Tongue (tissue), 2 donors: Measurements from ENCODE around the gene INTS3. TPM values are rescaled to one million over a fixed set of nuclear protein-coding genes. Genes with fewer than 3 reads are reported as not detected.
A peak's percentile ranks its signal among the peaks of the same experiment; 100 is the strongest.
"Not testable (repeated sequence)": the region's sequence is repeated elsewhere in the genome, so short reads cannot be mapped to it uniquely, and the experiment has no call there.

Source experiments
- DNase-seq: peaks from one replicate; pipeline ENCODE4 v3.0.0-alpha.2; 2015
- total RNA-seq: library from RNA; depleted of rRNA; stranded (reverse); fragments of >200 nt; gene quantifications from one replicate; pipeline ENCODE4 v1.2.3, GENCODE V29; 2014

The INTS3 gene
- total RNA-seq, 1 donor from 2014 or later = 34.9 TPM

DNA sequence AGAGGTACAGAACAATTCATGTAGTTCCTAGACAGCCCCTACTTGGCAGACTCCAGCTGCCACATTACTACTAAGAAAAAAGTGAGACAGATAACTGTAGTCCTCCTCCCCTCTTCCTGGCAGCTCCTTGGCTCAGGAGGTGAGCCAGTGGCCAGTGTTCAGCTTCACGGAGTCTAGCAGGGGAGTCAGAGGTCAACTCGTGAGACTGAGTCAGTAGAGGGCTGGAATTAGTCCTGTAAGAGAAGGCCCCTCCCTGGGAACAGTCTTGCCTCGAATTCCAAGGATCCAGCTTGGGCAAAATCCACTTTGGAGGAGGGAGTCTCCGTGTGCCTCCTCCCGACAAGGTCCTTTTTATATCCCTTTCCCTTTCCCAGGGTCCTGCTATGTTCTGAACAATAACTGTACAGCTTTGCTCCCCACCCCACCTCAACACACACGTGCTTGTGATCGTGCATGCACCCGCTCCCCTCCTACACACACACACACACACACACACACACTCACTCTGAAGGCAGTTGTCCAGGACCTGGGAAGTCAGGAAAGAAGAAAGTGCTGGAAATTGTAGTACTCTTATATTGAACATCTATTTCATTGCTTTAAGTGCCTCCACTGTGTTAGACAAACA, 24.8 kb downstream of the INTS3 start:
- DNase-seq = no peak

DNA sequence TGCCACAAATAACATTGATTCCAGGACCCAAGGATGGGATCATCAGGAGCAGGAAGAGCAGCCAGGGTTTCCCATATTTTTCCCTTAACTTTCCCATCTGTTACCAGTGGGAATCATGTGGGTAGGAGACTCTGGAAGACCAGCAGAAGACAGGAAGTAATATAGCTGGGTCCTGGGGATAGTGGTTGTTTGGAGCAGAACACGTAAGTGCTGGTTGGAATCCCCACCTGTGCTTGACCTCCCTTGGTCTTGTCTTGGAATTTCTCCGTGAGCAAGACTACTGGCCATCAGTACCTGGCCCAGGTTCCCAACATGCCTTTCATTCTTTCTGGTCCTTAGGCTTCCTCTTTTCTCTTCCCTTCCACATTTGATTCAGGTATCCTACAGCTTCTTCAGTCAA, 26.4 kb downstream of the INTS3 start:
- no peak for DNase-seq

DNA sequence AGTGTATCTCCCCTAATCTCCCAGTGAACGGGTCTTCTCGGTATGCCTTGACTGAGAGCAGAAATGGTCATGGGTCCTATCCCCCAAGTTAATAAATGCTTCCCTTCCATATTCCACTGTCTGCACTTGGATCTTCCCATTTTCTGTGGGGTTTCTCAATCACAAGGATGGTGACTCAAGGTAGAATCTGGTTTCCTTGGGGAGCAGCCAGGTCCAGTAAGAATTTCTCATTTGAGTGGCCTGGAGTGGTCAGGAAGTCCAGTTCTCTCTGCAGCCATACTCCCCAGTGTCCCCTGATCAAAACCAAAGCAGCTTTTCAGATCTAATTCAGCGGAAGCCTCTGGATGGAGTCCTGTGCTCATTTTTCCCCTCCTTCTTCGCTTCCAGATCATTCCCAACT, 32.6 kb downstream of the INTS3 start:
- DNase-seq = no peak

DNA sequence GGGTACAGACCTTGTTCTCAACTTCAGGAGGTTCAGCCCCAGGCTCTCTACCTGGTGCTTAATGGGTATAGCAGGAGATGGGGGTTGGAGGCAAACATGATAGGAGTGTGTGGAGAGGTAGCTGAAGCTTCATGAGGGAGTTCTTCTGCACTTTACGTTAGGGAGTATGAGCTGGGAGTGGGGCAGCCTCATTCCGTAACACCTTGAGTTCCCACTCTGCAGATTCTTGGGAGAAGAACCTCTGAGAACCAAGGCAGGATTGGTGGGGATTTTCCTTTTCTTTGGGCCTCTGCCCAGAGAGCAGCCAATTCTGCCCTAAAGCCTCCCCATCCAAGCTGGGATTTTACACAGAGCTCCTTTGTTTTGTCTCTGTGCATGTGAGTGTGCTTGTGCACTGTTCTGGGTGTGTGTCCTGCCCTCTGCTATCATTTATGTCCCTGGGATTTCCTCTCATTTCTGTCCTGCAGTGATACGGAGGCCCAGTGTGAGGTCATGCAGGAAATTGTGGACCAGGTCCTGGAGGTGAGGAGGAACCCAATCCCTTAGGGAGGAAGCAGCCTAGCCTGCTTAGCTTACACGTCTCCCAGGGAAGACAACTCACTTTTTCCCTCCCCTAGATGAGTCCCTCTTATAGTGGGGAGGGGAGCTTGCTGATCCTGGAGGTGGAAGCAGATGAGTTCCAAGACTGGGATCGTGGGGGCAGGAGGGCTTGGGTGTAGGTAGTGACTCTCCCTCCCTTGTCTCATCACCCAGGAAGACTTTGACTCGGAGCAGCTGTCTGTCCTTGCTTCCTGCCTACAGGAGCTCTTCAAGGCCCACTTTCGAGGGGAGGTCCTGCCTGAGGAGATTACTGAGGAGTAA, 35.7 kb downstream of the INTS3 start:
- no peak for DNase-seq

DNA sequence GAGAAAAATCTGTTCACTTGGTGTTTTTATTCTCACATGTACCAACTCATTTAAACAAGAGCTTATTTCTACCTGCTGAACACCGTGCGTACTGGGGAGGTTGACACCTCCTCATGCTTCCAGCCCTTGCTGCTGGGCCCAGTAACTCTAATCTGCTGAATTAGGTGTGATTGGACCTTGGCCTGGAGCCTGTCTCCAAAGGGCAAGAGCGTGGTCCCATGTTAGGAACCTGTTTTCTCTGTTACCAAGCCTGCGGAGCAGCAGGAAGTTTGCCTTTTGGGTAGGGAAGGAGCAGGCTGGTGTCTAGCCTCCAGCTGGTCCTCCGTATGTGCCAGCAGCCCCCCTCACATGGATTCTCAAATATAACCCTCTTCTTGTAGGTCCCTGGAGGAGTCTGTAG, 36.5 kb downstream of the INTS3 start:
- DNase-seq = no peak

DNA sequence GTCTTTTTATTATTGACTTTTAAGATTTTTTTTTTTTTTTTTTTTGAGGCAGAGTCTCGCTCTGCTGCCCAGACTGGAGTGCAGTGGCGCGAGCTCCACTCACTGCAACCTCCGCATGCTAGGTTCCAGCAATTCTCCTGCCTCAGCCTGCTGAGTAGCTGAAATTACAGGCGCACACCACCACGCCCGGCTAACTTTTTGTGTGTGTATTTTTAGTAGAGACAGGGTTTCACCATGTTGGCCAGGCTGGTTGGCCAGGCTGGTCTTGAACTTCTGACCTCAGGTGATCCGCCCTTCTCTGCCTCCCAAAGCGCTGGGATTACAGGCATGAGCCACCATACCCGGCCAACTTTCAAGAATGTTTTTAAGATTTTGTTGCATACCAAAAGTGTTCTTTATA, 38.8 kb downstream of the INTS3 start:
- not testable (repeated sequence) for DNase-seq

DNA sequence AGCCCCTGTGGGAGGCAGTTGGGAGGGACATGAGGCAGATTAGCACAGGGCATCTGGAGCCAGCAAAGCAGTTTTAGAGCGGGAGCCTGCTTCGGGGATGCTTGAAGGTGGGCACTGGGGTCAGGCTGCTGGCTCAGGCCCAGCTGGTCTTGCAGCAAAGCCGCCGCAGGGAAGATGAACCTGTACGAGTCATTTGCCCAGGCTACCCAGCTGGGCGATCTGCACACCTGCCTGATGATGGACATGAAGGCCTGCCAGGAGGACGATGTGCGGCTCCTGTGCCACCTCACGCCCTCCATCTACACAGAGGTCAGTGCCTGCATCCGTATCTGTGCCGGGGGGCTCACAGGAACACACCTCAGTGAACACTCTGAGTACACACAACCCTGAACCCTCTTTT, 39.7 kb downstream of the INTS3 start:
- DNase-seq = no peak

DNA sequence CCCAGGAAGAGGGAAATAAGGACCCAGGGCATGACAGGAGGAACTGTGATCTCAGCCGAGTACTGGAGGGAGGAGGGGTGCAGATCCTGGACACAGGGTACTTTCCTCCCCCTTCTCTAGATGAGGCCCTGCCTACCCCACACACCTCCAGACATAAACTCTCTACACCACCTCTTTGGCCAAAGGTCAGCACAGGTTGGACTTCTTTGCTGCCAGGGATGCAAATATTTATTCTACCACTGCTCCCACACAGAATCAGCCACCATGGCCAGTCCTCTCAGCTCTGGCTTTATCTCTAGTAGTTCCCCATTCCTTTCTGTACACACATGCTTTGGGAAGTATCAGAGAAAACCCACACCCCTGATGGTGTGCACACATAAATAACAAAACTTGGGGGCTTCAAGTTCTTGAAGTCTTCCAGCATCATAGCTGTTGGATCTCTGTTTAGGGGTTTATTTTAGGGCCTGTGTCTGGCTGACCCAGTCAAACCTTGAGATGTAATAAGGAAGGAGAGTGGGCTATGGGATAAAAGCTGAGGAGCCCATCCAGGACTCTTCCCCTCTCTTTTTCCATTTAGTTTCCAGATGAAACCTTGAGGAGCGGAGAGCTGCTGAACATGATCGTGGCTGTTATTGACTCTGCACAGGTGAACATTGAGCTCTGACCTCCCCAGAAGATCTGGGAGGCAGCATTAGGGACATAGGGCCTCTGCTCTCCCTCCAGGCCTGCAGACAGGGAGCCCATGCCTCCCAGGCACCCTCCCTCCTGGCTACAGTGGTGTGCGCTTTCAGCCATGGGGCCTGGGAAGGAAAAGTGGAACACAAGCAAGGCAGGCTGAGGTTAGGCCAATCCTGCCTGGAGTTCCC, 40.7 kb downstream of the INTS3 start:
- no peak for DNase-seq

DNA sequence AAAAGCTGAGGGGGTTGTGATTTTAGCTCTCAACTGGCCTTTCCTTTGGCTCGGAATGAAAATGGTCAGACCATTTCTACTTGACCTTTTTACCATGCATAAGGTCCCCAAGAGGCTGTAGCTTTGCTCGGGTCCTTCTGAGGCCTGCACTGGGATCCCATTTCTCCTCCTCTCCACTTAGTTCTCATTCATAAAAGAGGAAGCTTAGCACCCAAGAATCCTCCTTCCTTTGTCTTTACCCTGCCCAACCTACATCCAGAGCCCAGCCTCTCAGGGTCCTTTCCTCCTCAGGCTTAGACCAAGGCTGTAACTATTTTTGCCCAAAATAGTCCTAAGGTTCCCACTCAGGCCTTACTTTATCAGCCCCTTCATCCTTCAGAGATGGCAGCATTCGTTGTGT, 41.4 kb downstream of the INTS3 start:
- DNase-seq = no peak

DNA sequence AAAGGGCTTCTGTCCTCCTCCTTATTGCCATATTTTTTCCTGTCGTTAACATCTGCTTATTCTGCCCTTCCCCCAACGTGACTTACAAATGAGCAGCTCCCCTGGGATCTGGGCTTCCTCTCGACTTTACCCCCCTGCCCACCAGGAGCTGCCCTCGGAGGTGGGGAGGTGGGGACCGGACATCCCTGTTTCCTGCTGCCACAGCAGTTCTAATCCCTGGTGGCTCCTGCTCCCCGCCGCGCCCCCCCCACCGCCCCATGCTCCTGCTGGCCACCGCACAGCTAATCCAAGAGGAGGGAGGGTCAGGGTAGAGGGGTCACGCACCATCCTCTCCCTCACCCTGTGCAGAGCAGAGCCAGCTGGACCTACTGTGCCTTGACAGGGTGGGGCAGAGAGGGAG, 42.9 kb downstream of the INTS3 start:
- DNase-seq = no peak

DNA sequence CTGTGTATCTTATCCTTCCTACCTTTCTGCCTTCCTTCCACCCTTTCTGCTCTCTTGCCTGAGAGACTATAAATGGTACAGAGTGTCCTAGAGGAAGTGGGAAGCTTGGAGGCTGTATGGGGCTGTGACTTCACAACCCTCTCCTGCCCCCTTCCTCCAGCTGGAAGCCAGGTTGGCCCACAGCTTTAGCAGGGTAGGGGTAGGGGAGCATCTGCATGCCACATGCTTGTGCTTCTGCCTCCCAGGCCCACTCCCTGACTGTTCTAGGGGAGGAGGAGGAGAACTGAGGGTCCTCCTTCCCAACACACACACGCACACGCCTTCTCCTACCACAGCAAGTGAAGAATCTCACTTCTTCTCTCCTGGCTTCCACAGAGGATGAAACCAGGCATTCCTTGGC, 43.4 kb downstream of the INTS3 start:
- no peak for DNase-seq

DNA sequence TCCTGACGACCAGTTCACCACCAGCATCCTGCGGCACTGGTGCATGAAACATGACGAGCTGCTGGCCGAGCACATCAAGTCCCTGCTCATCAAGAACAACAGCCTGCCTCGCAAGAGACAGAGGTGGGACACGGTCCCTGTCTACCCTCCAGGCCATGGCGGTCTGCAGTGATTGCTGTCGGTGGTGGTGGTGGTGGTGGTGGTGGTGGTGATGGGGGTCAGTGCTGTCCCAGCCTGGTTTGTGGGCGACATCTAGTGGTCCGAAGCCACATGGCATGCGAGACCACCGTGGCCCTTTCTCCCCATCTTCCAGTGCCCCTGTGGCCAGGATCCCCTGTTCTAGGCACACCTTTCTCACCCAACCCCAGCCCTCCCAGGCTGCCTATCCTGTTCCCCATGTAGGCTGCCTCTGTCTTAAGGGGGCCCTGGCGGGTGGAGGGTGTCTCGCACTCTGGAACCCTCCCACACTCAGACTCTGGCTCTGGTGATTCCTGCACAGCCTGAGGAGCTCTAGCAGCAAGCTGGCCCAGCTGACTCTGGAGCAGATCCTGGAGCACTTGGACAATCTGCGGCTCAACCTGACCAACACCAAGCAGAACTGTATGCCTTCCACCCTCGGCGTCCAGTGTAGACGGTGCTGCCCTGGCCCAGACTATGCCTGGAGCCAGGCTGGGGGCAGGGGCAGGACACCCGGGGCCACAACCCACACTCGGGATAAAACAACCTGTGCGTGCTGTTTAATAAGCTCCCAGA, 44.2 kb downstream of the INTS3 start:
- DNase-seq = peak; percentile 35

DNA sequence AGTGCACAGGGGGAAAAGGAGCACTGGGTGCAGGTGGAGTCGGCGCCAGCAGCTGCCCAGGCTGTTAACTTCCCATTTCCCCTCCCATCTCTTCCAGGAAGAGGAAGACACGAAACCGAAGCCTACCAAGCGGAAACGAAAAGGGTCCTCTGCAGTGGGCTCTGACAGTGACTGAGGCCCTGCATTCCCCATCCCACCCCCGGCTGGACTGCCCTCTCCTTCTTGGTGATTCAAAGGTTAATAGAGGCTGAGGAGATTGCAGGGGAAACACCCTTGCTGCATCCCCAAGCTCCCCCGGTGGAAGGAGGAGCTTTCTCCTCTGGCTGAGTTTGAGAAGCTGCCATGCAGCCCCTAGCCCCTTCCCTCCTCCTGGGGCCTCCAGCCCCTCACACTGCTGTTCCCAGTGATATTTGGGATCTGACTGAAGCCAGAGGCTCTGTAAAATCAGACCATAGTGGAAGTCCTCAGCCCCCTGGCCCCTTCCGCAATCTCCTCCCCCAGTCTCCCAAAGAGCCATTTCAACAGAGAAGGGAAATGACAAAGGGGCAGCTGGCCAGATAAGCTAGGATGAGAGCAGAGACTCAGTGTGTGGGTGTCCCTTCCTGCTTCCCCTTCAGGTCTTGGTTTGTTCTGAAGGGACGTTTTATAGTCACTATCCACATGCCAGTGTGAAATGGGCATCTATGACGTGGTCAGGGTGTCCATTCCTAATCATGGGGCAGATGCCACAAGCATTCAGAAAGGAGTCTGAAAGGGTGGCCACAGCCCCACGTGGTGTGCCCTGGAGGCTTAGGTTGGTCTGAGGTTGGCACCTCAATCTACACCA, 45.5 kb downstream of the INTS3 start:
- DNase-seq = no peak

DNA sequence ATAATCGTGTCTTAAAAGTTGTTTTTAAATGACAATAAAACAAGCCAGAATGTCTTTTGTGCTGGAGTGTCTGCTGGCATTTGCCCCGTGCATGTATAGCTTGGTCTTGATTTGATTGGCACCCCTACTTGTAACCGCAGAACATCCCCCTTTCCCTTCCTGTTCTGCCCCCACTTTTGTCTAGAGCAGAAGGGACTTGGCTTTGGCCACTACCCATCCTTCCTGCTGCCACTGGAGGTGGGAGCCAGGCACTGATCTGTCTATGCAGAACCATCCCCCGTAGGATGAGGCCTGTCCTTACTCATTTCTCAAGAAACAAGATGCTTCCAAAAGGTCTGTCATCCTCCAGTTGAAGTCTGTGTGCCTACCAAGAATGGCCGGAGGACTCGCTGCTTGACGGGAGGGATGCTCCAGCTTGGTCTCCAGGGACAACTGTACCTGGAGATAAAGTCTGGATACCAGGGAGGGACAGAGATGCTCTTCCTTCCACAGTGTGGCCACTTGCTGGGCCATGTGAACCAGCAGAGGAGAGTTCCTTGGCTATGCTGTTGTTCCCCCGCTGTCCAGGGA, 46.3 kb downstream of the INTS3 start:
- DNase-seq = no peak

DNA sequence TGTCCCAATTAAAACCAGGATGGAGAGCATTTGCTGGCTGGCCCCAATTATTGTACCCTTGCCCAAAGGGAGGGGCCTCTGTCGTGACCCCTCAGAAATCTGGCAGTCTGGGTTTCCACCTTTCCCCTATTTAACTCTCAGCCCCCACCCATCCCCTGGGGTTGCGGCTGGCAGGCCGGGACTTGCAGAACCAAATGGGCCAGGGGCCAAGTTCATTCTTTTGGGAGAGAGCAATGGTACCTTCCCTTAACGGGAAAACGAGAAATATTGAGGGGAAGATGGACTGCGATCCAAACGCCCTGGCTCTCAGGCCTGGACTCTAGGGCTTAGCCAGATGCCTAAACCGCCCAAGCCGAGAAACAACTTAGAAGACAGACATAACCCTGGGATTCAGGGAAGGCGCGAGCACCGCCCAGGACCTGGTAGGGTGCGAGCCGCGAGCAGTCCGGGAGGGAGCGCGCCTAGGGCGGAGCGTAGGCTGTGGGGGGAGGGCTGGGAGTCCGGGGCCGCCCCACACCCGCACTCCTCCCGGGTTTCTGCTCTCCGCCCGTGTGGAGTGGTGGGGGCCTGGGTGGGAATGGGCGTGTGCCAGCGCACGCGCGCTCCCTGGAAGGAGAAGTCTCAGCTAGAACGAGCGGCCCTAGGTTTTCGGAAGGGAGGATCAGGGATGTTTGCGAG, 47.1 kb downstream of the INTS3 start, which contains the start of gene SLC27A3:
SLC27A3 (plus strand) TSS at position 628 of the 678 bp plus-strand sequence. CDS start 91 bp downstream, outside the sequence.
- DNase-seq = peak; percentile 88

DNA sequence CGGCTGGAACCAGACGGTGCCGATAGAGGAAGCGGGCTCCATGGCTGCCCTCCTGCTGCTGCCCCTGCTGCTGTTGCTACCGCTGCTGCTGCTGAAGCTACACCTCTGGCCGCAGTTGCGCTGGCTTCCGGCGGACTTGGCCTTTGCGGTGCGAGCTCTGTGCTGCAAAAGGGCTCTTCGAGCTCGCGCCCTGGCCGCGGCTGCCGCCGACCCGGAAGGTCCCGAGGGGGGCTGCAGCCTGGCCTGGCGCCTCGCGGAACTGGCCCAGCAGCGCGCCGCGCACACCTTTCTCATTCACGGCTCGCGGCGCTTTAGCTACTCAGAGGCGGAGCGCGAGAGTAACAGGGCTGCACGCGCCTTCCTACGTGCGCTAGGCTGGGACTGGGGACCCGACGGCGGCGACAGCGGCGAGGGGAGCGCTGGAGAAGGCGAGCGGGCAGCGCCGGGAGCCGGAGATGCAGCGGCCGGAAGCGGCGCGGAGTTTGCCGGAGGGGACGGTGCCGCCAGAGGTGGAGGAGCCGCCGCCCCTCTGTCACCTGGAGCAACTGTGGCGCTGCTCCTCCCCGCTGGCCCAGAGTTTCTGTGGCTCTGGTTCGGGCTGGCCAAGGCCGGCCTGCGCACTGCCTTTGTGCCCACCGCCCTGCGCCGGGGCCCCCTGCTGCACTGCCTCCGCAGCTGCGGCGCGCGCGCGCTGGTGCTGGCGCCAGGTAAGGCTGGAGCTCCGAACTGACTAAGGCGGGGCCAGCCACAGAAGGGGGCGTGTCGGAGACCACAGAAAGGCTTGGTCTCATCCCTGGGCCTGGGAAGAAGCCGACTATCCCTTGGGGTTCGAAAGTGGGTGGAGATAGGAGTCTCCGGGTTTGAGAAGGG, 47.8 kb downstream of the INTS3 start:
- DNase-seq = peak; percentile 86

DNA sequence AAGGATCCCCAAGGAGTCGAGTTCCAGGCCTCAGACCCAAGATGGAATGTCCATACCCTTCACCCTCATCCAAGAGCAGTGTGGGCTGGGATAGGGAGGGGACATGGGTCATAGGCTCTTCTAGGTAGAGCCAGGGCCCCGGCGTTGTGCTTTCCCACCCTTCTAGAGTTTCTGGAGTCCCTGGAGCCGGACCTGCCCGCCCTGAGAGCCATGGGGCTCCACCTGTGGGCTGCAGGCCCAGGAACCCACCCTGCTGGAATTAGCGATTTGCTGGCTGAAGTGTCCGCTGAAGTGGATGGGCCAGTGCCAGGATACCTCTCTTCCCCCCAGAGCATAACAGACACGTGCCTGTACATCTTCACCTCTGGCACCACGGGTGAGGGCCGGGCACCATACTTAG, 48.5 kb downstream of the INTS3 start:
- DNase-seq = no peak

DNA sequence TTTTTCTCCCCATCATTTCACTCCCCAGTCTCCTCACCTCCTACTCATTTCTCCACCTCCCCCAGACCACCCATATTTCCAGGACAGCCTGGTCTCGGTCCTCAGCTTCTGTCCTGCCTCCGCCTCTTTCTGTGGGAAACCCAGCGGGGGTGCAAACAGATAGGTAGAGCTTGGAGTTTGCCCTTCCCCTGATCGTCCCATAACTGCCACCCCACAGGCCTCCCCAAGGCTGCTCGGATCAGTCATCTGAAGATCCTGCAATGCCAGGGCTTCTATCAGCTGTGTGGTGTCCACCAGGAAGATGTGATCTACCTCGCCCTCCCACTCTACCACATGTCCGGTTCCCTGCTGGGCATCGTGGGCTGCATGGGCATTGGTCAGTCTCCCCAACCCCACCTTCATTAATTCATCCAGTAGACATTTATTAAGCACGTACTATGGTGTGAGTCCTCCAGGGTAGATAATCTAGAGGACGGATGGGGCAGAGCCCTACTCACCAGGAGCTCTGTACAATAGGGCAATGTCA, 49.1 kb downstream of the INTS3 start:
- no peak for DNase-seq

DNA sequence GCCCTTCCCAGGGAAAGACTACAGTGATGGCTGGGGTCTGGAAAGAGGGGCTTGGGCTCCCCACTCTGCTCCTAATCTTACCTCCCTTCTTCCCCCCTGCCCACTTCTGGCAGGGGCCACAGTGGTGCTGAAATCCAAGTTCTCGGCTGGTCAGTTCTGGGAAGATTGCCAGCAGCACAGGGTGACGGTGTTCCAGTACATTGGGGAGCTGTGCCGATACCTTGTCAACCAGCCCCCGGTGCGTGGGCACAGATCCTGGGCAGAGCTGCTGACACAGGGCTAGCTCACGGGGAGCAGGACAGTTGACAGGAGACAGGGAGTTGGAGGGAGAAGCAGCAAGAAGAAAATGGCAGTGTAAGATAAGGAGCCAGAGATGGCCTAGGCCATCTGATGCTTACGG, 49.8 kb downstream of the INTS3 start:
- no peak for DNase-seq
